NB4 (cell line): ENCODE results near the gene AOAH.
"Not testable (repeated sequence)": the region's sequence is repeated elsewhere in the genome, so short reads cannot be mapped to it uniquely, and the experiment has no call there.

Experiments
- DNase-seq: peaks from one replicate; pipeline ENCODE4 v3.0.0; 2010; ENCODE audit warnings: low read depth
- H3K4me3 ChIP-seq: one replicate; pipeline ENCODE4 v1.5.1; 2011; ENCODE audit warnings: mild to moderate bottlenecking, low read depth, low read length, moderate library complexity
- CTCF ChIP-seq: IDR thresholded peaks from one replicate; pipeline ENCODE4 v1.5.1; 2012; ENCODE audit warnings: low read depth, low read length
- MAX ChIP-seq: IDR thresholded peaks from 2 replicates; pipeline ENCODE4 v1.6.1; 2011; ENCODE audit warnings: low read depth, low read length
- MYC ChIP-seq: IDR thresholded peaks from 2 replicates; pipeline ENCODE4 v1.6.1; 2011; ENCODE audit warnings: low read depth, low read length
- POLR2A ChIP-seq: IDR thresholded peaks from 2 replicates; pipeline ENCODE4 v1.6.1; 2011; ENCODE audit warnings: mild to moderate bottlenecking; ENCODE audit not compliant: insufficient read length; ENCODE audit errors: extremely low read depth

AOAH gene

GRCh38 chr7:36652431-36652830 lies 71.9 kb downstream of the AOAH start:
- TF ChIP-seq MAX (no peak), MYC (no peak), POLR2A (no peak), CTCF (no peak)
- no peak overlapping the region for H3K4me3 ChIP-seq
- no peak for DNase-seq

- H3K4me3 ChIP-seq = no peak overlapping the region
- no peak for DNase-seq
- TF ChIP-seq POLR2A (no peak), MYC (no peak)
Measured at GRCh38 chr7:36651404-36651803, 72.9 kb downstream of the AOAH start.

- TF ChIP-seq CTCF (no peak), MAX (no peak), MYC (no peak), POLR2A (no peak)
Measured at GRCh38 chr7:36650766-36651312, 73.5 kb downstream of the AOAH start.

GRCh38 chr7:36650320-36650719 lies 74.0 kb downstream of the AOAH start:
- H3K4me3 ChIP-seq = no peak overlapping the region
- TF ChIP-seq POLR2A = no peak
- no peak for TF ChIP-seq MYC
- no peak for TF ChIP-seq MAX
- TF ChIP-seq CTCF = no peak
- DNase-seq = no peak

More at GRCh38 chr7:36650766-36651312, 73.5 kb downstream of the AOAH start:
- no peak for DNase-seq
- no peak overlapping the region for H3K4me3 ChIP-seq

GRCh38 chr7:36649319-36649718 lies 75.0 kb downstream of the AOAH start:
- not testable (repeated sequence) for H3K4me3 ChIP-seq, DNase-seq

GRCh38 chr7:36648441-36648840 lies 75.9 kb downstream of the AOAH start:
- H3K4me3 ChIP-seq = no peak overlapping the region
- no peak for DNase-seq
- TF ChIP-seq MAX (no peak), POLR2A (no peak), CTCF (no peak)

- no peak for TF ChIP-seq CTCF
- TF ChIP-seq POLR2A = no peak
- TF ChIP-seq MYC = no peak
- TF ChIP-seq MAX = no peak
- DNase-seq = no peak
- H3K4me3 ChIP-seq = no peak overlapping the region
Measured at GRCh38 chr7:36644625-36645422, 79.5 kb downstream of the AOAH start.
